Suprapubic skin (tissue), 4 donors: Measurements from ENCODE around the gene VASP. TPM values are rescaled to one million over a fixed set of nuclear protein-coding genes. Genes with fewer than 3 reads are reported as not detected.

Experiments
- DNase-seq, 2 donors: peaks; one replicate each; pipeline ENCODE4 v3.0.0-alpha.2; 2019; ENCODE audit warnings: low spot score in 2 of 2
- H3K27ac ChIP-seq: fragments of 200-600 bp; sonication (generic); one replicate; pipeline ENCODE4 v1.5.1; 2019
- H3K27me3 ChIP-seq: fragments of 200-600 bp; sonication (generic); one replicate; pipeline ENCODE4 v1.5.1; 2019
- H3K36me3 ChIP-seq: fragments of 200-600 bp; sonication (generic); one replicate; pipeline ENCODE4 v1.5.1; 2019
- H3K4me1 ChIP-seq: fragments of 200-600 bp; sonication (generic); one replicate; pipeline ENCODE4 v1.5.1; 2019
- H3K4me3 ChIP-seq: fragments of 200-600 bp; sonication (generic); one replicate; pipeline ENCODE4 v1.5.1; 2019; ENCODE audit warnings: mild to moderate bottlenecking
- H3K9me3 ChIP-seq: fragments of 200-600 bp; sonication (generic); one replicate; pipeline ENCODE4 v1.5.1; 2019
- EP300 ChIP-seq: sonication (generic); formaldehyde crosslinking; IDR thresholded peaks from one replicate; pipeline ENCODE4 v1.6.1; 2017; ENCODE audit warnings: antibody characterized with exemption
- POLR2A ChIP-seq, 2 donors: fragments of 450-650 bp; IDR thresholded peaks; one replicate each; pipeline ENCODE4 v1.6.1; 2017; ENCODE audit warnings: antibody characterized with exemption in 2 of 2, mild to moderate bottlenecking in 2 of 2, moderate library complexity in 2 of 2
- POLR2AphosphoS5 ChIP-seq, 3 donors: sonication (generic); formaldehyde crosslinking; IDR thresholded peaks; one replicate each; pipeline ENCODE4 v1.6.1; 2017; ENCODE audit warnings: antibody characterized with exemption in 3 of 3
- WGBS: methylation state at CpG from one replicate; pipeline ENCODE4 v1.1.5; 2018; 5-methylcytosine and 5-hydroxymethylcytosine counted together
- total RNA-seq, 4 donors: library from RNA; depleted of rRNA; stranded (reverse); fragments of >200 nt; gene quantifications; one replicate each; pipeline ENCODE4 v1.1.0, GENCODE V29; 2016
- TF ChIP-seq, protein P1 (sequence below), 2 donors: fragments of 200-600 bp in 1 of 2; fragments of 450-650 bp in 1 of 2; sonication (generic) in 1 of 2; IDR thresholded peaks; one replicate each; pipeline ENCODE4 v1.5.1; 2016 to 2019; ENCODE audit warnings: antibody characterized with exemption in 2 of 2, mild to moderate bottlenecking in 1 of 2, moderate library complexity in 1 of 2

VASP gene
- total RNA-seq, 4 donors from 2014 or later = 34.8 to 51.3 (median 43.6) TPM

DNA sequence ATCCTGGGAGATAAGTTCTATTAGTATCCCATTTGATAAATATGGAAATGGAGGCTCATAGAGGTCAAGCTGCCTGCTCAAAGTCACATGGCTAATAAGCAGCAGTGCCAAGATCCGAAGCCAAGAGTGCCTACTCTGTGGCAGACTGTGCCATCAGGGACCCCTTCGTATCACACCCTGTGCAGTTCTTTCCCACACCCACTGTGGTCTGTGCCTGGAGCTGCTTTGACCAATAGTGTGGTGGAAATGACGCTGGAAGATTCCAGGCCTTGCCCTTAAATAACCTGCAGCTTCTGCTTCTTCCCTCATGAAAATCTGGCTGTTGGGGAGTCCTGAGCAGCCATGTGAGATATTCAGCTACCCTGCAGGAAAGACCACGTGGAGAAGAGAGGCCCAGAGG, 67.2 kb downstream of the VASP start:
- Histone ChIP-seq H3K27ac (no peak overlapping the region), H3K4me1 (peaks cover 35% of the 10 kb centered on the region)

DNA sequence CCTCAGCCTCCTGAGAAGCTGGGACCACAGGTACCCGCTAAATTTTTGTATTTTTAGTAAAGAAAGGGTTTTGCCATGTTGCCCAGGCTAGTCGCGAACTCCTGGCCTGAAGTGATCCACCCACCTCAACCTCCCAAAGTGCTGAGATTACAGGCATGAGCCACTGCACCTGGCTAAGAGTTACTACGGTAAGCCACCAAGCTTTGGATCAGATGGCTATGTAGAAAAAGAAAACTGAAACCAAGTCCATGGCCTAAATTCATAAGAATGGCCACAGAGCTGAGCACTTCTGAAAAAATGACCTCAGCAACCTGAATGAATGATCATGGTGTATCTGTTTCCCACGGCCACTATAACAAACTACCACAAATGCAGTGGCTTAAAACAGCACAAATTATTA, 67.9 kb downstream of the VASP start:
- no peak for DNase-seq
- no peak for TF ChIP-seq EP300
- no peak for TF ChIP-seq POLR2AphosphoS5 (IDR thresholded peaks at IDR 0.05)
- TF ChIP-seq, protein P1, sequence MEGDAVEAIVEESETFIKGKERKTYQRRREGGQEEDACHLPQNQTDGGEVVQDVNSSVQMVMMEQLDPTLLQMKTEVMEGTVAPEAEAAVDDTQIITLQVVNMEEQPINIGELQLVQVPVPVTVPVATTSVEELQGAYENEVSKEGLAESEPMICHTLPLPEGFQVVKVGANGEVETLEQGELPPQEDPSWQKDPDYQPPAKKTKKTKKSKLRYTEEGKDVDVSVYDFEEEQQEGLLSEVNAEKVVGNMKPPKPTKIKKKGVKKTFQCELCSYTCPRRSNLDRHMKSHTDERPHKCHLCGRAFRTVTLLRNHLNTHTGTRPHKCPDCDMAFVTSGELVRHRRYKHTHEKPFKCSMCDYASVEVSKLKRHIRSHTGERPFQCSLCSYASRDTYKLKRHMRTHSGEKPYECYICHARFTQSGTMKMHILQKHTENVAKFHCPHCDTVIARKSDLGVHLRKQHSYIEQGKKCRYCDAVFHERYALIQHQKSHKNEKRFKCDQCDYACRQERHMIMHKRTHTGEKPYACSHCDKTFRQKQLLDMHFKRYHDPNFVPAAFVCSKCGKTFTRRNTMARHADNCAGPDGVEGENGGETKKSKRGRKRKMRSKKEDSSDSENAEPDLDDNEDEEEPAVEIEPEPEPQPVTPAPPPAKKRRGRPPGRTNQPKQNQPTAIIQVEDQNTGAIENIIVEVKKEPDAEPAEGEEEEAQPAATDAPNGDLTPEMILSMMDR (IDR thresholded peaks at IDR 0.05) = no peak
- TF ChIP-seq POLR2A (IDR thresholded peaks at IDR 0.05) = no peak
- H3K4me1 ChIP-seq = peaks cover 29% of the 10 kb centered on the region
- no peaks in the 10 kb centered on the region for H3K36me3 ChIP-seq
- 92% methylated on average over 5 of the region's 5 CpGs for WGBS
- H3K27ac ChIP-seq = no peak overlapping the region
- H3K27me3 ChIP-seq = no peaks in the 10 kb centered on the region
- no peak overlapping the region for H3K4me3 ChIP-seq
- no peaks in the 10 kb centered on the region for H3K9me3 ChIP-seq

More for the DNA sequence above, 67.2 kb downstream of the VASP start:
- H3K9me3 ChIP-seq = no peaks in the 10 kb centered on the region
- no peak for DNase-seq
- H3K4me3 ChIP-seq = no peak overlapping the region
- TF ChIP-seq, protein P1 (IDR thresholded peaks at IDR 0.05) = no peak
- TF ChIP-seq POLR2A (IDR thresholded peaks at IDR 0.05) (no peak), POLR2AphosphoS5 (IDR thresholded peaks at IDR 0.05) (no peak), EP300 (no peak)
- H3K36me3 ChIP-seq = no peaks in the 10 kb centered on the region
- no peaks in the 10 kb centered on the region for H3K27me3 ChIP-seq
- WGBS = 35% methylated on average over 3 of the region's 4 CpGs

Other genes starting within 250 kb of the VASP start
- gene CKM, start 184.6 kb upstream of the VASP start, total RNA-seq = not detected
- gene KLC3, start 166.7 kb upstream of the VASP start, total RNA-seq = 100 to 1,000 TPM in 3 of 4 donors, 10 to 100 TPM in 1; 73.4 to 132 (median 109) TPM
- gene ERCC2, start 136.9 kb upstream of the VASP start, total RNA-seq = 10 to 100 TPM; 10.2 to 22.3 (median 14.1) TPM
- gene PPP1R13L, start 102.4 kb upstream of the VASP start, total RNA-seq = 100 to 1,000 TPM; 195 to 597 (median 280) TPM
- gene POLR1G, start 100.8 kb upstream of the VASP start, total RNA-seq = 10 to 100 TPM in 2 of 4 donors, 1 to 10 TPM in 2; 4.7 to 12.2 (median 8.0) TPM
- gene ERCC1, start 83.6 kb upstream of the VASP start, total RNA-seq = 100 to 1,000 TPM; 102 to 120 (median 106) TPM
- 100 to 1,000 TPM; 326 to 676 (median 518) TPM for gene FOSB, start 39.5 kb upstream of the VASP start, total RNA-seq
- 10 to 100 TPM in 2 of 4 donors, 1 to 10 TPM in 2; 5.4 to 12.2 (median 10.7) TPM for gene RTN2, start 10.4 kb upstream of the VASP start, total RNA-seq
- gene PPM1N, start 9.0 kb upstream of the VASP start, total RNA-seq = 1 to 10 TPM; 2.9 to 6.3 (median 5.6) TPM
- 10 to 100 TPM; 13.8 to 25.6 (median 22.5) TPM for gene OPA3, start 77.3 kb downstream of the VASP start, total RNA-seq
- gene GPR4, start 94.7 kb downstream of the VASP start, total RNA-seq = 1 to 10 TPM in 2 of 4 donors, under 1 TPM in 2; 0.49 to 2.4 (median 1.6) TPM
- 100 to 1,000 TPM in 1 of 4 donors, 10 to 100 TPM in 3; 60.0 to 112 (median 74.8) TPM for gene EML2, start 131.9 kb downstream of the VASP start, total RNA-seq
- gene GIPR, start 160.7 kb downstream of the VASP start, total RNA-seq = 10 to 100 TPM in 1 of 4 donors, 1 to 10 TPM in 2, under 1 TPM in 1; 0.95 to 11.2 (median 1.6) TPM
- 100 to 1,000 TPM in 3 of 4 donors, 10 to 100 TPM in 1; 80.9 to 160 (median 146) TPM for gene SNRPD2, start 184.5 kb downstream of the VASP start, total RNA-seq
- gene QPCTL, start 185.2 kb downstream of the VASP start, total RNA-seq = 10 to 100 TPM in 1 of 4 donors, 1 to 10 TPM in 3; 5.9 to 11.4 (median 8.4) TPM
- gene FBXO46, start 223.4 kb downstream of the VASP start, total RNA-seq = 10 to 100 TPM; 13.5 to 24.1 (median 15.7) TPM
- not detected for gene MEIOSIN, start 226.0 kb downstream of the VASP start, total RNA-seq